ENCODE results near the gene MUSTN1.

DNA sequence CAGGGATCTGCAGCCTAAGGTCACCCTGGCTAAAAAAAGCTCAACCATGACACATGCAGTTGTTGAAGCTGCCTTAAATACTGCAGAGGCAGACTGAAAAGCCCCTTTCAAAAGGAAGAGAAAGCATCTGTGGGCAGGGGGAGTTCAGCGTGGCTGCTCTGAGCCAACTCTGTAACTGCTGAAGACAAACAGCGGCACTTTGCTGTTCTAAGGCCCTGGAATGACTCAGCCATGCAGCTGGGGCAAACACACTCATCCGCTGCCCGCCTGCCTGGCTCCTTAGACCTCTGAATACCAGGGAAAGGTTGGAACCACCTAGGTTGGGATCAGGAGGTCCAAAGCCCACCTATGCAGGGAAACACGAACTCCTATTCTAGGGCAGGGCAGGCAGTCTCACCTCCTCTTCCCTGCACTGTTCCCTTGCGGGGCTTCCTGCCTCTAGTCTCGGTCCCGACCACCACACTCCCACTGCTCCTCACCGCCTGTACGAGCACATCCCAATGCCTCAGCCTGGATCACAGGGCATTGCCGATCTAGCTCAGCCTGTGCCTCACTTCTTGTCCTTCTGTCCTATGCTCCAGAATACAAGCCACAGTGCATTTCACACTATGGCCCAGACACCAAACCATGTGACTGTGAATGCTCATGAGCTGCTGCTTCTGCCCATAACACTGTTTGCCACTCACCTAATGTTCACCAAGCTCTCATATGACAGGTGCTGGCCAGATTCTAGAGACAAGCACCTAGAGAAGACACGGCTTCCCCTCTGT, 6.6 kb upstream of the MUSTN1 start:
- TF ChIP-seq, protein P1, sequence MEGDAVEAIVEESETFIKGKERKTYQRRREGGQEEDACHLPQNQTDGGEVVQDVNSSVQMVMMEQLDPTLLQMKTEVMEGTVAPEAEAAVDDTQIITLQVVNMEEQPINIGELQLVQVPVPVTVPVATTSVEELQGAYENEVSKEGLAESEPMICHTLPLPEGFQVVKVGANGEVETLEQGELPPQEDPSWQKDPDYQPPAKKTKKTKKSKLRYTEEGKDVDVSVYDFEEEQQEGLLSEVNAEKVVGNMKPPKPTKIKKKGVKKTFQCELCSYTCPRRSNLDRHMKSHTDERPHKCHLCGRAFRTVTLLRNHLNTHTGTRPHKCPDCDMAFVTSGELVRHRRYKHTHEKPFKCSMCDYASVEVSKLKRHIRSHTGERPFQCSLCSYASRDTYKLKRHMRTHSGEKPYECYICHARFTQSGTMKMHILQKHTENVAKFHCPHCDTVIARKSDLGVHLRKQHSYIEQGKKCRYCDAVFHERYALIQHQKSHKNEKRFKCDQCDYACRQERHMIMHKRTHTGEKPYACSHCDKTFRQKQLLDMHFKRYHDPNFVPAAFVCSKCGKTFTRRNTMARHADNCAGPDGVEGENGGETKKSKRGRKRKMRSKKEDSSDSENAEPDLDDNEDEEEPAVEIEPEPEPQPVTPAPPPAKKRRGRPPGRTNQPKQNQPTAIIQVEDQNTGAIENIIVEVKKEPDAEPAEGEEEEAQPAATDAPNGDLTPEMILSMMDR (IDR thresholded peaks at IDR 0.05) = no peak
- TF ChIP-seq, protein P2, sequence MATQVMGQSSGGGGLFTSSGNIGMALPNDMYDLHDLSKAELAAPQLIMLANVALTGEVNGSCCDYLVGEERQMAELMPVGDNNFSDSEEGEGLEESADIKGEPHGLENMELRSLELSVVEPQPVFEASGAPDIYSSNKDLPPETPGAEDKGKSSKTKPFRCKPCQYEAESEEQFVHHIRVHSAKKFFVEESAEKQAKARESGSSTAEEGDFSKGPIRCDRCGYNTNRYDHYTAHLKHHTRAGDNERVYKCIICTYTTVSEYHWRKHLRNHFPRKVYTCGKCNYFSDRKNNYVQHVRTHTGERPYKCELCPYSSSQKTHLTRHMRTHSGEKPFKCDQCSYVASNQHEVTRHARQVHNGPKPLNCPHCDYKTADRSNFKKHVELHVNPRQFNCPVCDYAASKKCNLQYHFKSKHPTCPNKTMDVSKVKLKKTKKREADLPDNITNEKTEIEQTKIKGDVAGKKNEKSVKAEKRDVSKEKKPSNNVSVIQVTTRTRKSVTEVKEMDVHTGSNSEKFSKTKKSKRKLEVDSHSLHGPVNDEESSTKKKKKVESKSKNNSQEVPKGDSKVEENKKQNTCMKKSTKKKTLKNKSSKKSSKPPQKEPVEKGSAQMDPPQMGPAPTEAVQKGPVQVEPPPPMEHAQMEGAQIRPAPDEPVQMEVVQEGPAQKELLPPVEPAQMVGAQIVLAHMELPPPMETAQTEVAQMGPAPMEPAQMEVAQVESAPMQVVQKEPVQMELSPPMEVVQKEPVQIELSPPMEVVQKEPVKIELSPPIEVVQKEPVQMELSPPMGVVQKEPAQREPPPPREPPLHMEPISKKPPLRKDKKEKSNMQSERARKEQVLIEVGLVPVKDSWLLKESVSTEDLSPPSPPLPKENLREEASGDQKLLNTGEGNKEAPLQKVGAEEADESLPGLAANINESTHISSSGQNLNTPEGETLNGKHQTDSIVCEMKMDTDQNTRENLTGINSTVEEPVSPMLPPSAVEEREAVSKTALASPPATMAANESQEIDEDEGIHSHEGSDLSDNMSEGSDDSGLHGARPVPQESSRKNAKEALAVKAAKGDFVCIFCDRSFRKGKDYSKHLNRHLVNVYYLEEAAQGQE (IDR thresholded peaks at IDR 0.05; ENCODE audit: insufficient read depth in 1 of 2, low read depth in 2 of 2, low read length in 1 of 2) = no peak
- no peak for TF ChIP-seq POLR2AphosphoS5 (IDR thresholded peaks at IDR 0.05; ENCODE audit: low read depth, low read length)
- TF ChIP-seq TCF7L2 (IDR thresholded peaks at IDR 0.05; ENCODE audit: low read depth, low read length) = no peak
